Activated T-cell treated with anti-CD3 and anti-CD28 coated beads, Interleukin-2, amount 50 U/mL, for 4 hours (primary cell): ENCODE results near the gene NFATC2. TPM values are rescaled to one million over a fixed set of nuclear protein-coding genes. Genes with fewer than 3 reads are reported as not detected.

Experiments
- ATAC-seq, 2 donors: fragments of 200-7000 bp; cut with Tn5 transposase; one replicate each; pipeline ENCODE4 v1.10.0; 2021
- DNase-seq: peaks from one replicate; pipeline ENCODE4 v3.0.0-alpha.2; 2020
- H3K27me3 Mint-ChIP-seq: one replicate; pipeline ENCODE4 v1.8.0; 2021; ENCODE audit warnings: low read depth, mixed read lengths
- H3K36me3 Mint-ChIP-seq: one replicate; pipeline ENCODE4 v1.8.0; 2022; ENCODE audit warnings: mixed read lengths; ENCODE audit not compliant: insufficient read depth
- H3K4me1 Mint-ChIP-seq: one replicate; pipeline ENCODE4 v1.8.0; 2021; ENCODE audit warnings: low read depth, mixed read lengths
- H3K4me3 Mint-ChIP-seq: one replicate; pipeline ENCODE4 v1.8.0; 2021; ENCODE audit warnings: mild to moderate bottlenecking, moderate library complexity, mixed read lengths
- H3K9me3 Mint-ChIP-seq: one replicate; pipeline ENCODE4 v1.8.0; 2021; ENCODE audit warnings: mixed read lengths
- total RNA-seq, 3 donors: library from RNA; stranded (reverse); gene quantifications; one replicate each; pipeline ENCODE4 v1.2.1, GENCODE V29; 2021

NFATC2 gene
- total RNA-seq, 3 donors from 2014 or later = 48.3 to 51.4 (median 48.9) TPM

DNA sequence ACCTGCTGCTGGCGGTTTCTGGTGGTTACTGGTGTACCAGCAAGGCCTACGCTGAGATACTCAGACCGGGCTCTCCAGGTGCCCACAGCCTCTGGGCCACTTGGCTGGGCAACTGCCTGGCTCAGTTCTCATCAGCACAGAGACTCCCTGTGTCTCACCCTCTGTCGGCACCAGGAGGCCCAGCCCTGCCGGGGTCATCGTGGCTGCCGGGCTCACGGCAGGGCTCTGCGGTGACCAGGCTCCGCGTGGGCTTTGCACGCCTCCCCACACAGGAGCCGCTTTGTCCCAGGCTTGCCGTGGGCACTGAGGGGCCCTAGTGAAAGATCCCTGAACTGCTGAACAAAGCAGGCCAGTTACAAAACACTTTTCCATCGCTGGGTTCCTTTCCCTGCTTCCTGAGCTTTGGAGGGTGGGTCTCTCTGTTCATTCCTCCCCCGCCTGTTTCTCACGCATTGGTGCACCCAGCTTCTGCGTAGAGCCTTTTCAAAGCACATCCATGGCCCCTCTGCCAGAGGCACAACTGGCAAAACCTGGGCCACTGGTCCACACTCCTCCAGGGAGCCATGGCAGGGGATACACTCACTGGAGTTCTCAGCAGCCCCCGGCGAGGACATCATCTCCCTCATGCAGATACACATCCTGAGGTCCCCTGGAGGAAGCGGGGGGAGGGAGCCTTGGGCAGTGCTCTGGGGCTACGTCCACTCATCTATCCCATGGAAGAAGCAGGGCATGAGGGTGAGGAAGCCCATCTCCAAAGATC, 117.0 kb downstream of the NFATC2 start:
- Mint-ChIP-seq H3K9me3 (no peaks in the 10 kb centered on the region), H3K27me3 (no peaks in the 10 kb centered on the region), H3K36me3 (peaks cover 40% of the 10 kb centered on the region), H3K4me1 (peaks cover 72% of the 10 kb centered on the region), H3K4me3 (no peak overlapping the region)
- DNase-seq (no peak), ATAC-seq (peak; percentile 14 to 26)

DNA sequence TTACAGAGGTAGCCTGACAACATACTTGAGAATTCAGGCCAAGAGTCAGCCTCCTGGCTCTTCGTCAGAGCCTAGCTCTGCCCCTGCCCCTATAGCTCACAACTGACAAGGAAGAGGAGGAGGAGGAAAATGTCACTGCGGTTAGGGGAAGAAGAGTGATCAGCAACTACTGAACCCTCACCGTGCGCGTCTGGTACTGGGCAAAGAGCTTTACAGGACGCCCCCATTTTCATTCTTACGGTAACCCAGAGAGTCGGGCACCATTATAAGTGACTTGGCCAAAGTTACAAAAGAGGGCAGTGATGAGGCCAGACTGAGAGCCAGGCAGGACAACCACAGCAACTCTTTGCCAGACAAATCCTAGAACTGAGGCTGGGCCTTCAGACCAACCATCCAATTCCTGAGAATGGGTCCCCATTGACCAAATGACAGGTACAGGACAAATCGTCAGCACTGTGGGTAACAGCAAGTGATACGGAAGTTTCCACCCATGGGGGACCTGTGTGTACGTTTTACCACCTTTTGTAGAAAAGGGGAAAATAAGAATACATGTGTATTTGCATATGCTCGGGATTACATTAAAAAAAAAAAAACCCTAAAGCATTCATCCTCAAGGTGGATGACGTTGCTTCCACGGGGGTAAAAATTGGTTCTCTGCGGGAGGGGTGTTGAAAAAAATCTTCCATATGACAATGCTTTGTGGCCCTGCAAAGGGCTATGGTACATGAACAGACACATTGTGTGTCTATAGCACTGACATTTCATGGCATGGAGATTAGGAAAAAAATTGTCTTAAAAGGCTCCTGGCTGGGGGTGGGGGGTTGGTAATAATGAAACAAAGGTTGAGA, 118.0 kb downstream of the NFATC2 start:
- Mint-ChIP-seq H3K27me3 (no peaks in the 10 kb centered on the region), H3K4me3 (peak overlapping the region; percentile 49), H3K9me3 (no peaks in the 10 kb centered on the region), H3K36me3 (peaks cover 37% of the 10 kb centered on the region), H3K4me1 (peaks cover 75% of the 10 kb centered on the region)
- peak; percentile 53 to 64 for ATAC-seq
- DNase-seq = peak; percentile 35

DNA sequence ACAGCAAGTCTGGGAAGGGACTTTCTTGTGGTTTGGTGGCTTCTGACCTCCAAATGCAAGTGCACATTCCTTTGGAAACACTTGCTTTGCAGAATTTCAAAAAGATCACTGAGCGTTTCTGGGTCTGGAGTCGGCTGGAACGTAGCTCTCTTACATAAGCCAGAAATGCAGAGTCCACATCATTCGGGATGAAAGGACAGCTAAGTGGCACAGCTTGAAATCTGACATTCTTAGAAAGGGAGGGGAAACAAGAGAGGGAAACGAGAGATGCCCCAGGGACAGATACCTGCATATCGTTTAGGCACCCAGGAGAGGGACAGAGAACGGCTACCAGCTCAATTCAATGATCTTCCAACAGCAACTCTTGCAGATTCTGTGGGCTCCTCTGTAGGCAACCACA, 118.7 kb downstream of the NFATC2 start:
- DNase-seq = no peak
- H3K36me3 Mint-ChIP-seq = peaks cover 35% of the 10 kb centered on the region
- peaks cover 77% of the 10 kb centered on the region for H3K4me1 Mint-ChIP-seq
- H3K4me3 Mint-ChIP-seq = peak overlapping the region; percentile 47
- no peak for ATAC-seq
- H3K27me3 Mint-ChIP-seq = no peaks in the 10 kb centered on the region
- no peaks in the 10 kb centered on the region for H3K9me3 Mint-ChIP-seq

DNA sequence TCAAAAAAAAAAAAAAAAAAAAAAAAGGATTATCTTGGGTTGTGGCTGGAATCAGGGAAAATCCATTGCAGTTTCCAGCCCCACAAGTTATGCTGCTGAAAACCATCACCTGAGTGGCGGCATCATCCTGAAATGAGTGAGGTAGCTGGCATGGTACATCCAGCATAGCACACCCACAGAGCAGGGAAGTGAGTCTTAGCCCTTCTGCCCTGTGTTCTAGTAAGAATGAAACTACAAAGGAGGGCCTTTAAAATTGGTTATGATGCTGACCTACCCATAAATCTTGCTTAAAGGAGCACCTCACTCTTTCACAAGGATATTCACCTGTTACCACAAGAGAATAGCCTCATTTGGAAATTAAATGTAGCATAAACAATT, 119.2 kb downstream of the NFATC2 start:
- peaks cover 34% of the 10 kb centered on the region for H3K36me3 Mint-ChIP-seq
- no peaks in the 10 kb centered on the region for H3K27me3 Mint-ChIP-seq
- no peaks in the 10 kb centered on the region for H3K9me3 Mint-ChIP-seq
- no peak overlapping the region for H3K4me3 Mint-ChIP-seq
- H3K4me1 Mint-ChIP-seq = peaks cover 78% of the 10 kb centered on the region
- DNase-seq (no peak), ATAC-seq (peak; percentile 42 to 63)

GRCh38 chr20:51422514-51423289, 119.8 kb downstream of the NFATC2 start:
- H3K27me3 Mint-ChIP-seq = no peaks in the 10 kb centered on the region
- no peak for DNase-seq
- no peaks in the 10 kb centered on the region for H3K9me3 Mint-ChIP-seq
- H3K4me1 Mint-ChIP-seq = peaks cover 78% of the 10 kb centered on the region
- H3K4me3 Mint-ChIP-seq = no peak overlapping the region
- ATAC-seq = no peak
- peaks cover 31% of the 10 kb centered on the region for H3K36me3 Mint-ChIP-seq

GRCh38 chr20:51420805-51421204, 121.7 kb downstream of the NFATC2 start:
- no peaks in the 10 kb centered on the region for H3K27me3 Mint-ChIP-seq
- H3K4me3 Mint-ChIP-seq = no peak overlapping the region
- peaks cover 34% of the 10 kb centered on the region for H3K36me3 Mint-ChIP-seq
- no peaks in the 10 kb centered on the region for H3K9me3 Mint-ChIP-seq
- ATAC-seq = no peak
- no peak for DNase-seq
- H3K4me1 Mint-ChIP-seq = peaks cover 78% of the 10 kb centered on the region

DNA sequence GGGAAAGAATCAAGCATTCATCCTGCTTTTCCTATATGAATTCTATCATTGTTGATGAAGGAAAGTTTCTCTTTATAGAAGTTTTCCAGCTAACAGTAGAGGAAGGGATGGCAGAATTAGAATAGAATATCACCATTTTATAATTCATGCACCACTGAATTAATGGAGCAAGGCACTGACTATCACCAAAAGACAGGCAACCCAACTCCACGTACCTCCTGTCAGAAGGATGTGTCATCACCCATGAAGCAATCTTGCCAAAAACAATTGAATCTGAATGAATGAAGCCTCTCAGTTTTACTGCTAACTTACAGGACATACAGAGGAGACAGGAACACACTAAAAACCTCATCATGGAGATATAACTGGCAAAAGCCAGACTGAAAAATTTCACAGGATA, 122.4 kb downstream of the NFATC2 start:
- ATAC-seq (no peak), DNase-seq (no peak)
- Mint-ChIP-seq H3K27me3 (no peaks in the 10 kb centered on the region), H3K4me3 (no peak overlapping the region), H3K9me3 (no peaks in the 10 kb centered on the region), H3K36me3 (peaks cover 36% of the 10 kb centered on the region), H3K4me1 (peaks cover 78% of the 10 kb centered on the region)

GRCh38 chr20:51419646-51420045, 122.9 kb downstream of the NFATC2 start:
- Mint-ChIP-seq H3K36me3 (peaks cover 33% of the 10 kb centered on the region), H3K4me3 (no peak overlapping the region), H3K9me3 (no peaks in the 10 kb centered on the region), H3K4me1 (peaks cover 79% of the 10 kb centered on the region), H3K27me3 (no peaks in the 10 kb centered on the region)
- ATAC-seq = no peak
- DNase-seq = no peak

GRCh38 chr20:51419231-51419630, 123.3 kb downstream of the NFATC2 start:
- peaks cover 79% of the 10 kb centered on the region for H3K4me1 Mint-ChIP-seq
- H3K9me3 Mint-ChIP-seq = no peaks in the 10 kb centered on the region
- peaks cover 32% of the 10 kb centered on the region for H3K36me3 Mint-ChIP-seq
- no peak for DNase-seq
- no peak overlapping the region for H3K4me3 Mint-ChIP-seq
- ATAC-seq = no peak
- H3K27me3 Mint-ChIP-seq = no peaks in the 10 kb centered on the region

- H3K4me3 Mint-ChIP-seq = no peak overlapping the region
- peaks cover 35% of the 10 kb centered on the region for H3K36me3 Mint-ChIP-seq
- no peaks in the 10 kb centered on the region for H3K27me3 Mint-ChIP-seq
- H3K9me3 Mint-ChIP-seq = no peaks in the 10 kb centered on the region
- ATAC-seq (no peak), DNase-seq (no peak)
- peaks cover 79% of the 10 kb centered on the region for H3K4me1 Mint-ChIP-seq
Measured at GRCh38 chr20:51418137-51418529, 124.4 kb downstream of the NFATC2 start.

DNA sequence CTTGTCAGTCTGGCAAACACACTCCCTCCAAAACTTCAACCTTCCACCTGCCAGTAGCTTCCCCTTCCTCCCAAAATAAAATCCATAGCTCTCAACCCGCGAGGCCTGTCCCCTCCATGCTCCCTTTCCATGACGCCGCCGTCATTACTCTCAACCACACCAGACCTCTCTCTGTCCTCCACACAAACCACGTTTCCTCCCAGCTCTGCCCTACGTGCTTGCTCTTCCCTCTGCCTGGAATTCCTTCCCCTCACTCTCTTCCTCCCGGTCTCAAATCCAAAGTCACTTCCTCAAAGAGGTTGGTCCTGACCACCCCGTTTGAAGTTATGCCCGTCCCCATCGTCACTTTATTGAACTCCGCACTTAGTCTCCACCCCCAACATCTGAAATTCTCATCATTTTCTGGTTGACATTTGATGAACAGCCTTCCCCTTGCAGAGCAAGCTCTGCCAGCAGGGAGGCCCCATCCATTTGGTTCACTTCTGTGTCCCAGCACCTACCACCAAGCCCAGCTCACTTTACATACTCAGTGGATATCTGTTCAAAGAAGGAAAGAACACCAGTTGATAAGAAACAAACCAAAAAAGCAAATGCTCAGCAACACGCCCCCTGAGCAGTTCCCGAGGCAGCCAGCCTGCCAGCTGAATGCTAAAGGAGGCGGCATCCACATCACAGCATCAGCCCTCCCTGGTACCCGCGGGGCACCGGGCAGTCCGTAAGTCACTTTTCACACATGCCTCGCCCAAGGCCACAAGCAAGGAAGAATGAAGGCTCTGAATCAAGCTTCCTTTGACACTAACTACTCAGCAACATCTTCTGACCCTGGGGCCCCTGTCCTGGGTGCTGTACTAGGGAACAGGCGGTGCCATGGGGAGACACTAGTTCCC, 125.0 kb downstream of the NFATC2 start:
- Mint-ChIP-seq H3K36me3 (peaks cover 37% of the 10 kb centered on the region), H3K9me3 (no peaks in the 10 kb centered on the region), H3K4me1 (peaks cover 79% of the 10 kb centered on the region), H3K4me3 (peak overlapping the region; percentile 64), H3K27me3 (no peaks in the 10 kb centered on the region)
- ATAC-seq (peak in 1 of 2 donors; percentile 11), DNase-seq (no peak)

- Mint-ChIP-seq H3K4me3 (peak overlapping the region; percentile 64), H3K27me3 (no peaks in the 10 kb centered on the region), H3K36me3 (peaks cover 30% of the 10 kb centered on the region), H3K9me3 (no peaks in the 10 kb centered on the region), H3K4me1 (peaks cover 80% of the 10 kb centered on the region)
- ATAC-seq (peak in 1 of 2 donors; percentile 20), DNase-seq (no peak)
Measured at GRCh38 chr20:51416532-51417249, 125.8 kb downstream of the NFATC2 start.

DNA sequence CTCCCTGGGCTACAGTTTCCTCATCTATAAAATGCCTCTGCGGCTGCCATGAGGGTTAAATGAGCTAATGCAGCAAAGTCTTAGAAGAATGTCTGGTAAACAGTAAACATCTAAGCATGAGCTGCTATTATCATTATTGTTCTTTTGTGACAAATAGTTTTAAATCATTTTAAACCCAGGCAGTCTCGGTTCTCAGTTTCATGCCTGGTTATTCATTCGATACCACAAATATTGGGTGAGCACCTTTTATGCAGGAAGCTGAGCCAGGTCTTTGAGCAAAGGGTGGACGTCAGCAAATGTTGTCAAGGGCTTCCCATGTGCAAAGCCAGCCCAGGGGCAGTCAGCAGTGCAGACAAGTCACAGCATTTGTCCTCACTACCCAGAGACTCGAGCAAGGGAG, 128.7 kb downstream of the NFATC2 start:
- Mint-ChIP-seq H3K27me3 (no peaks in the 10 kb centered on the region), H3K4me3 (peak overlapping the region; percentile 19), H3K9me3 (no peaks in the 10 kb centered on the region), H3K4me1 (peaks cover 84% of the 10 kb centered on the region), H3K36me3 (peaks cover 28% of the 10 kb centered on the region)
- DNase-seq (no peak), ATAC-seq (peak; percentile 62 to 64)
